Thyroid gland (tissue), 4 donors: ENCODE measurements around the gene ACTL6B.

ENCODE experiments used
- CTCF ChIP-seq, 6 experiments: fragments of 200-600 bp in 3 of 6; fragments of 450-650 bp in 3 of 6; sonication (generic) in 3 of 6; IDR thresholded peaks; one replicate each; pipeline ENCODE4 v1.5.1; 2016 to 2019; ENCODE audit warnings: antibody characterized with exemption in 6 of 6, mild to moderate bottlenecking in 2 of 6, inconsistent platforms in 1 of 6, moderate library complexity in 1 of 6
- POLR2A ChIP-seq, 2 donors: fragments of 450-650 bp; IDR thresholded peaks; one replicate each; pipeline ENCODE4 v1.6.1; 2017; ENCODE audit warnings: antibody characterized with exemption in 2 of 2, mild to moderate bottlenecking in 2 of 2, moderate library complexity in 1 of 2

GRCh38 chr7:100607111-100607510 lies 49.1 kb downstream of the ACTL6B start:
- TF ChIP-seq POLR2A (IDR thresholded peaks at IDR 0.05) (no peak), CTCF (IDR thresholded peaks at IDR 0.05) (no peak)
